SK-N-SH treated with all-trans-retinoic acid at 6 μM for 48 hours (cell line): Measurements from ENCODE around the gene EXOC7.

Source experiments
- BACH2 ChIP-seq: fragments of 250-450 bp; sonication (Bioruptor Pico); IDR thresholded peaks from 2 replicates; pipeline ENCODE4 v1.9.0; 2021; ENCODE audit warnings: mild to moderate bottlenecking, borderline replicate concordance
- CSDC2 ChIP-seq: fragments of 250-450 bp; sonication (Bioruptor Pico); IDR thresholded peaks from 2 replicates; pipeline ENCODE4 v1.5.0; 2020; ENCODE audit warnings: mild to moderate bottlenecking, moderate library complexity
- ISL1 ChIP-seq: fragments of 250-450 bp; sonication (Bioruptor Pico); IDR thresholded peaks from 2 replicates; pipeline ENCODE4 v2.1.2; 2022; ENCODE audit warnings: mild to moderate bottlenecking, moderate library complexity
- RARB ChIP-seq: fragments of 250-450 bp; sonication (Bioruptor Pico); IDR thresholded peaks from 2 replicates; pipeline ENCODE4 v1.8.0; 2021; ENCODE audit warnings: mild to moderate bottlenecking, moderate library complexity
- ZC3H10 ChIP-seq: fragments of 250-450 bp; sonication (Bioruptor Pico); IDR thresholded peaks from 2 replicates; pipeline ENCODE4 v1.5.1; 2021; ENCODE audit warnings: mild to moderate bottlenecking, moderate library complexity
- ZNF8 ChIP-seq: fragments of 450-650 bp; formaldehyde crosslinking; IDR thresholded peaks from 2 replicates; pipeline ENCODE4 v1.5.0; 2020; ENCODE audit warnings: mild to moderate bottlenecking, moderate library complexity
- TF ChIP-seq, protein P1 (sequence below): fragments of 250-450 bp; sonication (Bioruptor Pico); IDR thresholded peaks from 2 replicates; pipeline ENCODE4 v1.8.0; 2020; ENCODE audit warnings: mild to moderate bottlenecking, moderate library complexity, borderline replicate concordance
- TF ChIP-seq, protein P2 (sequence below): fragments of 250-450 bp; sonication (Bioruptor Pico); IDR thresholded peaks from 2 replicates; pipeline ENCODE4 v1.8.0; 2021; ENCODE audit warnings: low read depth, mild to moderate bottlenecking, moderate library complexity, borderline replicate concordance
- TF ChIP-seq, protein P3 (sequence below): fragments of 250-450 bp; sonication (Bioruptor Pico); IDR thresholded peaks from 2 replicates; pipeline ENCODE4 v1.5.1; 2020; ENCODE audit warnings: low read depth, mild to moderate bottlenecking, moderate library complexity

DNA sequence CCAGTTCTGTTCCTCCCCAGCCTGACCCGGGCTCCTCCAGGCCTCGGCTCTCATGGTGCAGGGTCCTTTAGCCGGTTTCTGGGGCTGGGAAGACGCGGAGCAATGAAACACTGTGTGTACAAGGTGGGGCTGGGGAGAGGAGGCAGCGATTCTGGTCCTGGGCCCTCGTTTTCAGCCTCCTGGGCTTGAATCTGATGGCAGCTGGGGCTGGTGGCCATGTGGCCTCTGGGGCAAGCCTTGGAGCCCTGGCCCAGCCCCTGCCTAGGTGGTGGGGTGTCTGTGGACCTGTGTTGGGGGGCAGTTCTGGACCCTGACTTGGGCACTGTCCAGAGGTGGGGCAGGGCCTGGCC is 33.4 kb upstream of the EXOC7 start:
- TF ChIP-seq CSDC2 (CRISPR knock-in tag) = no peak
- TF ChIP-seq RARB (CRISPR knock-in tag) = no peak
- TF ChIP-seq, protein P1, sequence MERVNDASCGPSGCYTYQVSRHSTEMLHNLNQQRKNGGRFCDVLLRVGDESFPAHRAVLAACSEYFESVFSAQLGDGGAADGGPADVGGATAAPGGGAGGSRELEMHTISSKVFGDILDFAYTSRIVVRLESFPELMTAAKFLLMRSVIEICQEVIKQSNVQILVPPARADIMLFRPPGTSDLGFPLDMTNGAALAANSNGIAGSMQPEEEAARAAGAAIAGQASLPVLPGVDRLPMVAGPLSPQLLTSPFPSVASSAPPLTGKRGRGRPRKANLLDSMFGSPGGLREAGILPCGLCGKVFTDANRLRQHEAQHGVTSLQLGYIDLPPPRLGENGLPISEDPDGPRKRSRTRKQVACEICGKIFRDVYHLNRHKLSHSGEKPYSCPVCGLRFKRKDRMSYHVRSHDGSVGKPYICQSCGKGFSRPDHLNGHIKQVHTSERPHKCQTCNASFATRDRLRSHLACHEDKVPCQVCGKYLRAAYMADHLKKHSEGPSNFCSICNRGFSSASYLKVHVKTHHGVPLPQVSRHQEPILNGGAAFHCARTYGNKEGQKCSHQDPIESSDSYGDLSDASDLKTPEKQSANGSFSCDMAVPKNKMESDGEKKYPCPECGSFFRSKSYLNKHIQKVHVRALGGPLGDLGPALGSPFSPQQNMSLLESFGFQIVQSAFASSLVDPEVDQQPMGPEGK (CRISPR knock-in tag) = no peak
- TF ChIP-seq, protein P2, sequence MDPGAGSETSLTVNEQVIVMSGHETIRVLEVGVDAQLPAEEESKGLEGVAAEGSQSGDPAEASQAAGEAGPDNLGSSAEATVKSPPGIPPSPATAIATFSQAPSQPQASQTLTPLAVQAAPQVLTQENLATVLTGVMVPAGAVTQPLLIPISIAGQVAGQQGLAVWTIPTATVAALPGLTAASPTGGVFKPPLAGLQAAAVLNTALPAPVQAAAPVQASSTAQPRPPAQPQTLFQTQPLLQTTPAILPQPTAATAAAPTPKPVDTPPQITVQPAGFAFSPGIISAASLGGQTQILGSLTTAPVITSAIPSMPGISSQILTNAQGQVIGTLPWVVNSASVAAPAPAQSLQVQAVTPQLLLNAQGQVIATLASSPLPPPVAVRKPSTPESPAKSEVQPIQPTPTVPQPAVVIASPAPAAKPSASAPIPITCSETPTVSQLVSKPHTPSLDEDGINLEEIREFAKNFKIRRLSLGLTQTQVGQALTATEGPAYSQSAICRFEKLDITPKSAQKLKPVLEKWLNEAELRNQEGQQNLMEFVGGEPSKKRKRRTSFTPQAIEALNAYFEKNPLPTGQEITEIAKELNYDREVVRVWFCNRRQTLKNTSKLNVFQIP (CRISPR knock-in tag) = no peak
- TF ChIP-seq, protein P3, sequence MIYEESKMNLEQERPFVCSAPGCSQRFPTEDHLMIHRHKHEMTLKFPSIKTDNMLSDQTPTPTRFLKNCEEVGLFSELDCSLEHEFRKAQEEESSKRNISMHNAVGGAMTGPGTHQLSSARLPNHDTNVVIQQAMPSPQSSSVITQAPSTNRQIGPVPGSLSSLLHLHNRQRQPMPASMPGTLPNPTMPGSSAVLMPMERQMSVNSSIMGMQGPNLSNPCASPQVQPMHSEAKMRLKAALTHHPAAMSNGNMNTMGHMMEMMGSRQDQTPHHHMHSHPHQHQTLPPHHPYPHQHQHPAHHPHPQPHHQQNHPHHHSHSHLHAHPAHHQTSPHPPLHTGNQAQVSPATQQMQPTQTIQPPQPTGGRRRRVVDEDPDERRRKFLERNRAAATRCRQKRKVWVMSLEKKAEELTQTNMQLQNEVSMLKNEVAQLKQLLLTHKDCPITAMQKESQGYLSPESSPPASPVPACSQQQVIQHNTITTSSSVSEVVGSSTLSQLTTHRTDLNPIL (CRISPR knock-in tag) = no peak
- TF ChIP-seq BACH2 (CRISPR knock-in tag) = no peak
- no peak for TF ChIP-seq ZNF8 (CRISPR knock-in tag)
- no peak for TF ChIP-seq ISL1 (CRISPR knock-in tag)
- no peak for TF ChIP-seq ZC3H10 (CRISPR knock-in tag)
